Measurements from ENCODE around the gene PPP6R3. TPM values are rescaled to one million over a fixed set of nuclear protein-coding genes. Genes with fewer than 3 reads are reported as not detected.

PPP6R3 gene
- total and polyA plus RNA-seq, 10 of the 15 experiments (the other 5 are each of a cell fraction or from before 2014, with no cell fraction given) = 12.4 to 123 (median 74.1) TPM

GRCh38 chr11:68551223-68551622, 90.7 kb downstream of the PPP6R3 start:
- 98% methylated on average over 7 of the region's 7 CpGs for WGBS (ENCODE audit: insufficient coverage, insufficient replicate concordance, low lambda C conversion rate, missing lambda C conversion rate)
- Histone ChIP-seq H3K79me2 (ENCODE audit: control insufficient read depth, insufficient read depth, low read length) (peaks cover 2% of the 10 kb centered on the region), H2AFZ (ENCODE audit: control insufficient read depth, low read depth, low read length) (no peak overlapping the region), H3K4me3 (no peak overlapping the region), H3K27me3 (replicated peaks in 1 of 2; ENCODE audit: control insufficient read depth in 2 of 2, insufficient read depth in 2 of 2, low read length in 1 of 2) (no peaks in the 10 kb centered on the region), H3K9ac (ENCODE audit: control insufficient read depth, insufficient read depth, low read length) (no peak overlapping the region), H3K36me3 (ENCODE audit: control insufficient read depth in 2 of 2, insufficient read depth in 2 of 2, low read length in 1 of 2) (peaks cover 14 to 39% of the 10 kb centered on the region in 2 experiments), H3K27ac (ENCODE audit: control insufficient read depth, insufficient read depth) (no peak overlapping the region), H3K4me1 (ENCODE audit: control insufficient read depth, insufficient read depth, low read length) (no peaks in the 10 kb centered on the region), H3K9me3 (replicated peaks; ENCODE audit: control insufficient read depth, insufficient read depth, low read length) (no peaks in the 10 kb centered on the region), H3K4me2 (ENCODE audit: control insufficient read depth, insufficient read depth) (no peak overlapping the region), H4K20me1 (ENCODE audit: control insufficient read depth, insufficient read depth) (no peaks in the 10 kb centered on the region)
- intact Hi-C loops (cut with micrococcal nuclease; ENCODE audit: unreplicated experiment) (no loop called here), in situ Hi-C loops (cut with MboI) (no loop called here)
- ATAC-seq (no peak), FAIRE-seq (no peak), DNase-seq (ENCODE audit: low read depth, low spot score) (no peak)
- CTCF ChIA-PET = no interaction called here
- RAD21 ChIA-PET (ENCODE audit: unreplicated experiment) = no interaction called here
- SMC1A ChIA-PET (ENCODE audit: uncharacterized antibody, unreplicated experiment) = no interaction called here
- no TSS peak for BruUV-seq (replicated peaks)
- POLR2A ChIA-PET = interaction anchor here (0.5 kb wide), 1 partner anchor 15 kb away, joined by 5 read pairs; no protein-coding TSS in a partner anchor
- no peak for TF ChIP-seq KDM1A (IDR thresholded peaks at IDR 0.05; ENCODE audit: borderline replicate concordance)

- BruUV-seq (replicated peaks) = no TSS peak
- no peak for DNase-seq (ENCODE audit: low read depth, low spot score)
- RAD21 ChIA-PET (ENCODE audit: unreplicated experiment) = no interaction called here
- Histone ChIP-seq H3K9me3 (replicated peaks; ENCODE audit: control insufficient read depth, insufficient read depth, low read length) (no peaks in the 10 kb centered on the region), H3K27me3 (replicated peaks in 1 of 2; ENCODE audit: control insufficient read depth in 2 of 2, insufficient read depth in 2 of 2, low read length in 1 of 2) (no peaks in the 10 kb centered on the region), H2AFZ (ENCODE audit: control insufficient read depth, low read depth, low read length) (no peak overlapping the region), H3K4me2 (ENCODE audit: control insufficient read depth, insufficient read depth) (no peak overlapping the region), H4K20me1 (ENCODE audit: control insufficient read depth, insufficient read depth) (no peaks in the 10 kb centered on the region), H3K27ac (ENCODE audit: control insufficient read depth, insufficient read depth) (no peak overlapping the region), H3K4me3 (no peak overlapping the region), H3K9ac (ENCODE audit: control insufficient read depth, insufficient read depth, low read length) (no peak overlapping the region), H3K4me1 (ENCODE audit: control insufficient read depth, insufficient read depth, low read length) (no peaks in the 10 kb centered on the region), H3K36me3 (ENCODE audit: control insufficient read depth in 2 of 2, insufficient read depth in 2 of 2, low read length in 1 of 2) (peaks cover 14 to 36% of the 10 kb centered on the region in 2 experiments), H3K79me2 (ENCODE audit: control insufficient read depth, insufficient read depth, low read length) (peaks cover 2% of the 10 kb centered on the region)
- CTCF ChIA-PET = no interaction called here
- TF ChIP-seq RAD21 (IDR thresholded peaks at IDR 0.05; ENCODE audit: insufficient read depth, low read depth, low read length) (no peak), KLF5 (IDR thresholded peaks at IDR 0.05; ENCODE audit: partially characterized antibody) (no peak), HCFC1 (IDR thresholded peaks at IDR 0.05; ENCODE audit: low read length) (no peak), CHD4 (IDR thresholded peaks at IDR 0.05) (no peak), BRCA1 (IDR thresholded peaks at IDR 0.05; ENCODE audit: low read depth, low read length) (no peak), SRF (IDR thresholded peaks at IDR 0.05; ENCODE audit: low read depth in 2 of 2, low read length in 2 of 2) (no peak)
- intact Hi-C loops (cut with micrococcal nuclease; ENCODE audit: unreplicated experiment) (no loop called here), in situ Hi-C loops (cut with MboI) (no loop called here)
- FAIRE-seq = no peak
- POLR2A ChIA-PET = interaction anchor here (0.5 kb wide), 1 partner anchor 16 kb away, joined by 5 read pairs; no protein-coding TSS in a partner anchor
- SMC1A ChIA-PET (ENCODE audit: uncharacterized antibody, unreplicated experiment) = no interaction called here
- no peak for ATAC-seq
- WGBS (ENCODE audit: insufficient coverage, insufficient replicate concordance, low lambda C conversion rate, missing lambda C conversion rate) = 98% methylated on average over 3 of the region's 3 CpGs
Observed at GRCh38 chr11:68551777-68552176, 91.2 kb downstream of the PPP6R3 start.
